HCT116 (cell line): Measurements from ENCODE around the gene KCNK5.

Experiments used
- CTCF ChIP-seq, 3 experiments: fragments of 200-600 bp in 1 of 3; sonication (generic) in 1 of 3; IDR thresholded peaks in 2 of 3; conservative IDR thresholded peaks in 1 of 3; 2 replicates each; pipeline ENCODE4 v1.5.1; 2012 to 2017; ENCODE audit warnings: low read depth in 2 of 3, low read length in 2 of 3, antibody characterized with exemption in 1 of 3, borderline replicate concordance in 1 of 3, control low read depth in 1 of 3, mild to moderate bottlenecking in 1 of 3, mixed read lengths in 1 of 3, mixed run types in 1 of 3, moderate library complexity in 1 of 3; ENCODE audit not compliant: insufficient read depth in 1 of 3
- ZNF274 ChIP-seq: fragments of 200-500 bp; sonication (Bioruptor generic); IDR thresholded peaks from 2 replicates; pipeline ENCODE4 v1.6.1; 2014; ENCODE audit warnings: mild to moderate bottlenecking, low read depth, low read length, inconsistent platforms

- TF ChIP-seq CTCF (IDR thresholded peaks at IDR 0.05 in 2 of 3, conservative IDR thresholded peaks at IDR 0.05 in 1 of 3; ENCODE audit: borderline replicate concordance in 1 of 3, insufficient read depth in 1 of 3, low read depth in 2 of 3, low read length in 2 of 3): no peak
- TF ChIP-seq ZNF274: no peak
Measured at GRCh38 chr6:39260953-39261352, 31.7 kb upstream of the KCNK5 start.
